Ovary (tissue), 9 donors: Measurements from ENCODE around the gene GPC3. TPM values are rescaled to one million over a fixed set of nuclear protein-coding genes. Genes with fewer than 3 reads are reported as not detected.
"Not testable (repeated sequence)": the region's sequence is repeated elsewhere in the genome, so short reads cannot be mapped to it uniquely, and the experiment has no call there.

Source experiments
- DNase-seq, 5 donors: peaks; one replicate each; pipeline ENCODE4 v3.0.0-alpha.2; 2019 to 2020
- H3K27ac ChIP-seq, 2 donors: fragments of 200-600 bp; one replicate each; pipeline versions ENCODE4 v1.5.1 to v1.8.0; 2019 to 2022
- H3K27me3 ChIP-seq: fragments of 200-600 bp; one replicate; pipeline ENCODE4 v1.8.0; 2022
- H3K36me3 ChIP-seq: fragments of 200-600 bp; sonication (generic); one replicate; pipeline ENCODE4 v1.5.1; 2019
- H3K4me1 ChIP-seq: one replicate; pipeline ENCODE4 v1.8.1; 2013; ENCODE audit warnings: mild to moderate bottlenecking, moderate library complexity; ENCODE audit not compliant: insufficient read depth
- H3K4me3 ChIP-seq: fragments of 200-600 bp; sonication (generic); one replicate; pipeline ENCODE4 v1.5.1; 2017
- H3K9me3 ChIP-seq, 2 donors: fragments of 200-600 bp in 1 of 2; sonication (generic) in 1 of 2; one replicate each; pipeline versions ENCODE4 v1.5.1 to v1.8.1; 2013 to 2019; ENCODE audit warnings: mild to moderate bottlenecking in 1 of 2, moderate library complexity in 1 of 2
- CTCF ChIP-seq, 3 donors: fragments of 450-650 bp in 2 of 3; fragments of 200-600 bp in 1 of 3; IDR thresholded peaks; one replicate each; pipeline versions ENCODE4 v1.5.1 to v1.8.0; 2016 to 2022; ENCODE audit warnings: antibody characterized with exemption in 3 of 3, mild to moderate bottlenecking in 1 of 3
- EP300 ChIP-seq: sonication (generic); formaldehyde crosslinking; IDR thresholded peaks from one replicate; pipeline ENCODE4 v1.6.1; 2017; ENCODE audit warnings: antibody characterized with exemption
- POLR2A ChIP-seq: fragments of 450-650 bp; IDR thresholded peaks from one replicate; pipeline ENCODE4 v1.6.1; 2017; ENCODE audit warnings: antibody characterized with exemption, mild to moderate bottlenecking, moderate library complexity
- WGBS, 3 donors: extraction: QIAGEN DNeasy Blood & Tissue Kit in 1 of 3; methylation state at CpG; one replicate each; pipeline versions ENCODE4 v1.1.5 to v1.1.7; 2013 to 2017; 5-methylcytosine and 5-hydroxymethylcytosine counted together
- intact Hi-C, 4 donors: fragments of 100-400 bp; cut with DNase I; formaldehyde crosslinking; loops; one replicate each; pipeline versions ENCODE4 v1.11.0 to v1.15.1; 2022 to 2023
- polyA plus RNA-seq, 2 donors: library from polyadenylated mRNA; stranded (reverse); fragments of 200-250 nt in 1 of 2; fragments of 350-450 nt in 1 of 2; fragmentation: Illumina TruSeq in 1 of 2; extraction: RNeasy Lipid Tissue Mini Kit (QIAGEN cat#74804) in 1 of 2; gene quantifications; one replicate each; pipeline ENCODE4 v1.2.3, GENCODE V29; 2013 to 2014
- total RNA-seq, 7 donors: library from RNA; depleted of rRNA in 2 of 7; stranded (reverse); fragments of >200 nt in 2 of 7; fragmentation: NEBNext Ultra II Directional in 3 of 7; extraction: Animal tissue kit (Norgen Biotek cat#: 25700) in 3 of 7; gene quantifications; one replicate each; pipeline versions ENCODE4 v1.1.0 to v1.2.4, GENCODE V29; 2016 to 2023
- donor health status: DM: no; HTN: no; CAD: no; lungs with moderate emphysema.
- donor health status: DM: no; HTN: no; CAD: no.
- donor health status: Bipolar disorder and iron deficiency.
- donor health status: DM: yes; HTN: yes; CAD: no.
- donor health status: DM: no; HTN: no; CAD: no.
- donor health status: DM: yes; HTN: yes; CAD: no.

The GPC3 gene
- total and polyA plus RNA-seq, 9 donors = 4.5 to 91.8 (median 12.1) TPM

- intact Hi-C loops = no loop called here
- WGBS, 3 donors = 40 to 53% (median 46%) methylated on average over 4 of the region's 4 CpGs
- Histone ChIP-seq H3K9me3 (no peaks in the 10 kb centered on the region), H3K4me1 (no peaks in the 10 kb centered on the region), H3K27me3 (no peaks in the 10 kb centered on the region), H3K27ac (no peak overlapping the region), H3K4me3 (no peak overlapping the region), H3K36me3 (no peaks in the 10 kb centered on the region)
- TF ChIP-seq EP300 (no peak), POLR2A (no peak), CTCF (IDR thresholded peaks at IDR 0.05) (no peak)
- no peak for DNase-seq
These were observed 87.7 kb downstream of the GPC3 start for GRCh38 chrX:133897593-133898163.

- DNase-seq = no peak
- intact Hi-C loops = no loop called here
These were observed 93.1 kb downstream of the GPC3 start for GRCh38 chrX:133892337-133892736.

GRCh38 chrX:133888984-133889383, 96.4 kb downstream of the GPC3 start:
- WGBS, 3 donors = 81 to 86% (median 85%) methylated on average over 1 of the region's 1 CpG
- DNase-seq = no peak
- no peaks in the 10 kb centered on the region for H3K27me3 ChIP-seq
- no peak overlapping the region for H3K27ac ChIP-seq
- TF ChIP-seq CTCF (IDR thresholded peaks at IDR 0.05) = no peak
- TF ChIP-seq EP300 = no peak
- TF ChIP-seq POLR2A = no peak
- H3K4me3 ChIP-seq = no peak overlapping the region
- H3K9me3 ChIP-seq = no peaks in the 10 kb centered on the region
- intact Hi-C loops = no loop called here
- no peaks in the 10 kb centered on the region for H3K4me1 ChIP-seq
- H3K36me3 ChIP-seq = no peaks in the 10 kb centered on the region

More at GRCh38 chrX:133892337-133892736, 93.1 kb downstream of the GPC3 start:
- Histone ChIP-seq H3K4me1 (no peaks in the 10 kb centered on the region), H3K27ac (no peak overlapping the region), H3K9me3 (no peaks in the 10 kb centered on the region), H3K36me3 (no peaks in the 10 kb centered on the region), H3K27me3 (no peaks in the 10 kb centered on the region), H3K4me3 (no peak overlapping the region)
- TF ChIP-seq EP300 (no peak), POLR2A (no peak), CTCF (IDR thresholded peaks at IDR 0.05) (no peak)
- WGBS, 3 donors = 46 to 54% (median 50%) methylated on average over 2 of the region's 2 CpGs

- H3K27me3 ChIP-seq, DNase-seq, H3K36me3 ChIP-seq, H3K9me3 ChIP-seq, H3K4me3 ChIP-seq, H3K4me1 ChIP-seq, H3K27ac ChIP-seq, intact Hi-C loops: not testable (repeated sequence)
- 75 to 83% (median 80%) methylated on average over 3 of the region's 3 CpGs for WGBS, 3 donors
These were observed 97.3 kb downstream of the GPC3 start for GRCh38 chrX:133888084-133888483.

- WGBS, 3 donors = 45 to 51% (median 46%) methylated on average over 4 of the region's 4 CpGs
- no peaks in the 10 kb centered on the region for H3K36me3 ChIP-seq
- H3K4me3 ChIP-seq = no peak overlapping the region
- no peak overlapping the region for H3K27ac ChIP-seq
- no peaks in the 10 kb centered on the region for H3K27me3 ChIP-seq
- intact Hi-C loops = no loop called here
- no peak for DNase-seq
- H3K4me1 ChIP-seq = no peaks in the 10 kb centered on the region
- TF ChIP-seq POLR2A (no peak), EP300 (no peak), CTCF (IDR thresholded peaks at IDR 0.05) (no peak)
- H3K9me3 ChIP-seq = no peaks in the 10 kb centered on the region
These were observed 100.7 kb downstream of the GPC3 start for GRCh38 chrX:133884430-133885394.
